ENCODE results near the gene CCDC178.

DNA sequence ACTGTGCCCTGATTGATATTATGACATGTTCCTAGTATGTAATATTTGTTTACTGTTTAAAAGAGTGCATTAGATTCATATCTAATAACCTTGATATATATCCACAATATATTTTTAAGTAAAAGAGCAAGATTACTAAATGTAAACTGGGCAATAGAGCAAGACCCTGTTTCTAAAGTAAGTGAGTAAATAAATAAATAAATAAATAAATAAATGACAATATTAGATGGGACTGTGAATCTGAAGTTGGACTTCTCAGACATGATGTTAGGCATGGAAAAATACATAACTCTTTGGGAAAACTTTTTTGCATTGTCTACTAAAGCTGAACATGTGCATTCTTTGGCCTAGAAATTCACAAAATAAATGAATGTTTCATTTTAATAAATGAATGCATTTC is 164.7 kb downstream of the CCDC178 start:
- TF ChIP-seq POLR2AphosphoS5 (IDR thresholded peaks at IDR 0.05; ENCODE audit: insufficient read depth, low read depth, low read length) (no peak), CTCF (IDR thresholded peaks at IDR 0.05; ENCODE audit: extremely low read depth in 1 of 2, insufficient read depth in 1 of 2, low read depth in 1 of 2, low read length in 2 of 2) (no peak), EZH2 (IDR thresholded peaks at IDR 0.05; ENCODE audit: borderline replicate concordance, low read depth, low read length, severe bottlenecking) (no peak), POLR2A (IDR thresholded peaks at IDR 0.05; ENCODE audit: low read depth, low read length) (no peak), FOS (IDR thresholded peaks at IDR 0.05; ENCODE audit: borderline replicate concordance, insufficient read depth, low read length) (no peak), JUN (IDR thresholded peaks at IDR 0.05; ENCODE audit: borderline replicate concordance, insufficient read depth, insufficient read length, low read depth) (no peak), MYC (IDR thresholded peaks at IDR 0.05; ENCODE audit: low read depth, low read length) (no peak)
- TF ChIP-seq, protein P1, sequence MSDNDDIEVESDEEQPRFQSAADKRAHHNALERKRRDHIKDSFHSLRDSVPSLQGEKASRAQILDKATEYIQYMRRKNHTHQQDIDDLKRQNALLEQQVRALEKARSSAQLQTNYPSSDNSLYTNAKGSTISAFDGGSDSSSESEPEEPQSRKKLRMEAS (IDR thresholded peaks at IDR 0.05; ENCODE audit: insufficient read depth, insufficient read length) = no peak
